NCI-H345 treated with DMSO at 0.1 percent for 48 hours (cell line): ENCODE results near the gene SDC4.
"Not testable (repeated sequence)": the region's sequence is repeated elsewhere in the genome, so short reads cannot be mapped to it uniquely, and the experiment has no call there.

ENCODE experiments used
- DNase-seq: peaks from one replicate; lab custom pipeline; 2025; ENCODE audit not compliant: unreplicated experiment; lab: John Stamatoyannopoulos, UW

SDC4 gene

DNA sequence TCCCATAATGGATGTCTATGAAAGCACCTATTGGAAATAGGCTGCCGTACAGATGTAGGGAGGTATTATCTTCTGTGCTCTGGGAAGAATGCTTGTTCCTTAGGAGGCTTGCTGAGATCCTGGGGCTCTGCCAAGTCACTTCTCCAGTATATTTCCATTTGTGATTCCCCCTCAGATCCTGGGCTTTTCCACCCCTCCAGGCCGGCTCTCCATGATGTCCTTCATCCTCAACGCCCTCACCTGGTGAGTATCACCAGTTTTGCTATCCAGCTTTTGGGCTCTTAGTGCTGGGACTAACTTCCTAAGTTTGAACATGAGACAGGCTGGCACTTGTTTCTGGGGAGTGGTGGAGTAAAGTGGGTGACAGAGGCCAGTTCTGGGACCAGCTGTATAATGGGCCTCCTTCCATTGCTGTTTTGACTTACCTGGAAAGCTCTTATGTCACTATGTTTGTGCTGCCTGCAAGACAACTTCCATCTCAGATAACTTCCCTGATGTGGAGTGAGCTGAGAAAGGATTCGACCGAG, 17.3 kb upstream of the SDC4 start:
- no peak for DNase-seq

DNA sequence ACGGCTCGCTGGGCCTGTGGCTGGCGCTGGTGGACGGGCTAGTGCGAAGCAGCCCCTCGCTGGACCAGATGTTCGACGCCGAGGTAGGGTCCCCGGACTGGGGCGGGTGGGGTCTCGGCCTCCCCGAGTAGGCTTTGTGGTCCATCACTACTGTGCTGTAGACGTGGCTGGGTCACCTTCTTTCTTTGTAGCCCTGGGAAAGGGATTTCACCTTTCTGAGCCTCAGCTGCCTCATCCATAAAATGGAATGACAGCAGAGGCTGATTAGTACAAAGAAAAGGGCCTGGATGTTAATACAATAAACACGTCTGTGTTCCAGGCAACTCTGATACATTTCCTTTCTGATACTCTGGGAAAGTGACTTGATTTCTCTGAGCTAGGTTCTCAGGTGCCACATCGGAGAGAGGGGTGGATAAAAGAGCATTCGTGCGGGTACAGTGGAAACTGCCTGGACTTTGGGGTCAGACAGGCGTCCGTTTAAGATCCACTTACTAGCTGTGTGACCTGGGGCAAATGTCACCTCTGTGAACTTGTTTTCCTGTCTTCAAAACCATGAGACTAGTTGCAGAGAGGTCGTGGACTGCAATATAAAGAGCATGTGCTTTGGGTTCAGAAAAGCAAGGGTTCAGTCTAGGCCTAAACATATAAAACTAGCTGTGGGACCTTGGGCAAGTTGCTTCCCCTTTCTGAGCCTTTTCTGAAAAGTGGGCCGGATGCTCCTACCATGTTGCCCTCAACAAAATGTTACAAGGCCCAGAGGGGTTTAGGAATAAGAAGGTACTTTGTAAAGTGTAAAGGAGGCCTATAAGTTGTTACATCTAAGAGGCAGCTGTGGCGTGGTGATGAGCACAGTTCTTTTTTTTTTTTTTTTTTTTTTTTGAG, 15.6 kb upstream of the SDC4 start:
- DNase-seq, result no peak

DNA sequence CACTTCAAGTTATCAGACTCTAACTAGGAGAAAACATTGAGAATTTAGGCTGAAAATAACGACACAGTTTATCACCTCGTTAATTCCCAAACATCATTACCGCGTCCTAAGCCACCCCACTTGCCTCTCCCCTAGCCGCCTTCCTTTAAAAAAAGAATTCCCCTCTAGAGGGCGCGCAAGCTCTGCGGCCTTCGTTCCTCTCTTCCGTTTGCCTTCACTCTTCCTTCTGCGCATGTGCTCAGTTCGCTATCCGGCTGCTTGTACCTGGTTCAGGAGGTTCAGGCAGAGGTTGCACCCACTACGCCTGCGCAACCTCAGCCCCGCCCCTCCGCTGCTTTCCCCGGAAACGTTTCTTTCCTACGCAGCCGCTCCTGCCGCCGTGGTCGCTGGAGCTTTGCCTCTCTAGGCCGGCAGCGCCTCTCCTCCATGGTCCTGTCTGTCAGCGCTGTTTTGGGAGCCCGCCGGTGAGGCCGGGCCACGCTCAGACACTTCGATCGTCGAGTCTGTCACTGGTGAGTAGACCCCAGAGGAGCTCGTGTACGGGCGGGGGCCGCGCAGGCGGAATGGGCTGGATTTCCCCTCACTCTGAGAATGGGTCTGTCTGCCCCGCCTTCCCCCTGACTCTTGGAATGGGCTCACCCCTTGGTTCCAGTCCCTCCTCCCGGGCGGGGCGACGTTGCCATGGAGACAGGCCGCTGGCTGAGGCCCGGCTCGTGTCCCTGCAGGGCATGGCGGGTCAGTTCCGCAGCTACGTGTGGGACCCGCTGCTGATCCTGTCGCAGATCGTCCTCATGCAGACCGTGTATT, 14.8 kb upstream of the SDC4 start, which contains the start of gene SYS1:
TSS of gene SYS1 (plus strand) at position 353 of the 807 bp plus-strand sequence. CDS start at position 729, 376 bp downstream.
- peak; percentile 99 for DNase-seq

DNA sequence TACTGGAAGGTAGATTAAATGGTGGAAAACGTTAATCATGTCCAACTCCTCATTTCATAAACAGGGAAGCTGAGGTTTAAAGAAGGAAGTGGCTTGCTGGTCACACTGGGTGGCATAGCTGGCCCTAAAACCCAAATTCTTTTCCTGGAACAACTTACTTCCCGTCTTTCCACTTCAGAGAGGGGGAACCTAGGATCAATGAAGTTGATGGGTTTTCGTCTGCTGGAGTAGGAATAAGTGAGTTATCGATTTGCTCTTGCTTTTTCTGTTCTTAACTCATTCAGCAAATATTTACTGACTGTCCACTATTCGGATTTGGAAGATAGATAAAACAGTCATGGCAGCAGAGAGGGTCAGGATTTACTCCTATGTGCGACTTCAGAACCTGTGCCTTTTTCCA, 13.6 kb upstream of the SDC4 start:
- no peak for DNase-seq

DNA sequence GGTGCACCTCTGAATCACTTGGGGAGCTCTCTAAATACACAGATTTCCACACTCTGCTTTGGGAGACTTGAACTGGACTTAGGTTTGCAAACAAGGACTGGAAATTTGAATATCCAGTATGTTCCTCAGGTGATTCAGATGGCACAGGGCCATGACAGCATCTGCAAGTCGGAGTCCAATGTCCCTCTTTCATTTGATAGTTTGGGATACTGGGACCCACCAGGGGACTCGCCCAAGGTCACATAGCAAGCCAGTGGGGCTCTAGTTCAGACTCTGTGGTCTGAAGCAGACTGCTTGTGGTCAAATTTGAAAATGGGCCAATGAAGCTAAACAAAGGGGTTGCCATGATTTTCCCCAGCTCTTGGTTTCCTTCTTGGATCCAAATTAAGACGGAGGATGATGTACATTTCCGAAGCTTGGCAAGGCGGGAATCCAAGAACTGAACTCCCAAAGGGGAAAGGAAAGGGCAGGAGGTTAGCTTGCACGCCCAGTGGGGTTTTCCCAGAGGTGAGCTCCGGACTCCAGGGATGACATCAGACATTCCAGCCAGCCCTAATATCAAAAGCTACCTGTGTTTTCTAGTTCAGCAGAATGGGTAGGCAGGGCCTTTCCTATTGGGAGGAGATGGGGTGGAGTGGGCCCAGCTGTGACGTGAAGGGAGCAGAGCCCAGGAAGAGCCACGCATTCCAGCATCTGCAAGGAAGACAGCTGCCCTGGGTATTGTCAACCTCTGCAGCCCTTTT, 11.4 kb upstream of the SDC4 start:
- no peak for DNase-seq

DNA sequence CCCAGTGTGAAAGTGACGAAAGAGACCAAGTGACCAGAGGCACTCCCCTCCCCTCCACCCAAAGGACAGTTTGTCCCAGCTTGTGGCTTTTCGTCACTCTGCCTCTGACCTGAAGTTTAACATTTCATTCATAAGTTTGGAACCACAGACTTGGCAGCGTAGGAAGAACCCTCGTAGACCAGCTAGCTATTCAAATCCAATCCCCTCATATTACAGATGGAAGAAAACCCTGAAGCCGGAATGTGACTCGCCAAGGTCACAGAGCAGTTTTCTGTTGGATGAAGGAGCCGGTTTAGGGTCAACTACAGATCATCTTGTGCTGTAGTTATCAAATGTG, 10.8 kb upstream of the SDC4 start:
- DNase-seq, result no peak

DNA sequence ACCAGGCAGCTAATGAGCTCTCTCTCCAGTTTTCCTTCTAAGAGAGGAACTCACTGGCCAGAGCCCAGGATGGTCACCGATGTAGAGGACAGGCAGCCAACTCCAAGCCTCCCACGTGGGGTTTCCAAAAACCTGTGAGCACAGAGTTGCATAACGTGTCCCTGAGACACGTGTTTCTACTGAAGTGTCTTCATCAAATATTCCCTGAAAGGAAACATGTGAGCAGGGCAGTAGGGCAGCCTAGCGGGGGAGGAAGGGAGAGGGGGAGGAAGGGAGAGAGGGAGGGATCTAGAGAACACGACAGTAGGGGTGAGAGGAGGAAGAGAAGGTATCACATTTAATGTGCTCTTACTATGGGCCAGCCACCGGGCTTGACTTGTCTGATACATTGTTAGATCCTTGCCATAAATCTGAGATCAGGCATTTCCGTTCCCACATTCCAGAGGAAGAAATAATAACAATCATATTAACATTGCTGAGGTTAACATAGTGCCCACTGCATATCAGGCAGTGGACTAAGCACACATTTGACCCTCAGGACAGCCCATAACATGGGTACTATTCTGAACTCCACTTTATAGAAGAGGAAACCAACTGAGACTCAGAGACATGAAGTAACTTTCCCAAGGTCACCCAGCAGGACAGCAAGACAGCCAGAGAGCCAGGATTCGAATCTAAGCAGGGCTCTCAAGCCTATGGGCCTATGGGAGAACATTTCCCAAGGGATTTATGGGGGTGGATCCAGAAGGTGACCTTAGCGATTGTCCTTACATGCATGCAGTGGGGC, 10.3 kb upstream of the SDC4 start:
- no peak for DNase-seq

DNA sequence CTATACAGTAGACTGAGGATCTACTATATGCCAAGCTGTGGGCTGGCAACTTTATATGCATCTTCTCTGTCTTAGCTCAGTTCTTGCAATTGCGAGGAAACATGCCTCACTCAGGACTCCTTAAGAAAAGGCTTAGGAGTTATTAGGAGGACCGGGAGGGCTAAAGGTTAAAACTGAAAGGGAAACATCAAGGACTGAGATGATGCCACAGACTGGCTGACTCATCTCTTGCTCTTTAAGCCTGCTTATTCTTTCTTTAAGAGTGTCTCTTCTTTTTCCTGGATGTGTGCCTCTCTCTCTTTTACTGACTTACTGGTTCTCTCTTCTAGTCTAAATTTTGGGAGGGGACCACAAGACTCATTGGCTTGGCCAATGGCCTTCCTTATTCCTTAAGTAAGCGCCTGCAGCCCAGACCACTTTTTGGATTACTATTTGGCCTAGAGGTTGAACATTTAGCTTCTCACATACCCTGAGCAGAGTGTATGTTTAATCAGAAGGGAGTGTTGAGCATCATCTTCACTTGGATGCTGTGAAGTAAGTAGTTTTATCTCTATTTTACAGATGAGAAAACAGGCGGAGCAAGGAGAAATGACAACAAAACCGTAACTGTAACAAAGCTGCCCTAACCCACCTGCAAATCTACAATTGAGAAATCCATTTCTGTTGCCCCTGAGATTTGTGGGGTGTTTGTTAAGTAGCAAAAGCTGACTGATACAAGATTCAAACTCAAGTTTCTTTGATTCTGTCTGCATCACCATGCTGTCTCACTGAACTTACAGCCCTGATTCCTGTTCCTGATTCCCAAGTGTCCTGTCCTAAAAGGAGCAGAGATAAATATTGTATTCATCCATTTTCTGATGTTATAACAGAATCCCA, 7.2 kb upstream of the SDC4 start:
- DNase-seq, result no peak

DNA sequence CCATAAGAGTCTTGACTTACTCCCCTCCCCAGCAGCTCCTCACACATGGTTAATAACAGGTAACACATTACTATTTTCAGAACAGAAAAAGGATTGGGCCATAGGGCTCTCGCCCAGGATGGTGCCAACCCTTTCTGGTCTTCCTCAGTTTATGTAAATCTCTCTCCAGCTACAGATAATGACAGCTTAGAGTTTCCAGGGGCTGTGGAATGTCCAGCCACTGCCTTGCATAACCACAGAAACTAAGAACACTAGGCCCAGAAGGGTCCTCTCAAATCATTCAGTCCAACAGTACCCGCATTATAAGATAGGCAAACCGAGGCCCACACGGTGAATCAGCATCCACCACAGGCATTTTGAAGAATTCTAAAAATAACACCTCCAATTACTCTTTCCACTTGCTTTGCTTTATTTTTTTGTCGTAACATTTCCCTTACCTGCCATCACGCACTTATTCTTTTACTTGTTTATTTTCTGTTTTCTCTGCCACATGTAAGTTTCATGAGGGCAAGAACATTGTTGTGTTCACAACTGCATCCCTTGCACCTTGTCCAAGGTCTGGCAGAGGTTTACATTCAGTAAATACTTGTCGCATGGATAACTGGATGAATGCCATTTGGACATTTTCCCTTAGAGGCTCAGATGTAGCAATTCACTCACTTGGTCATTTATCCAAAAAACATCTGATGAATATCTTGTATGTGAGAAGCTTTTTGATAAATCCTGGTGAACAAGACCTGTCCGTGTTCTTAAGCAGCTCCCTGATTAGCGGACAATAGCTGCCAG, 6.4 kb upstream of the SDC4 start:
- DNase-seq, result no peak

DNA sequence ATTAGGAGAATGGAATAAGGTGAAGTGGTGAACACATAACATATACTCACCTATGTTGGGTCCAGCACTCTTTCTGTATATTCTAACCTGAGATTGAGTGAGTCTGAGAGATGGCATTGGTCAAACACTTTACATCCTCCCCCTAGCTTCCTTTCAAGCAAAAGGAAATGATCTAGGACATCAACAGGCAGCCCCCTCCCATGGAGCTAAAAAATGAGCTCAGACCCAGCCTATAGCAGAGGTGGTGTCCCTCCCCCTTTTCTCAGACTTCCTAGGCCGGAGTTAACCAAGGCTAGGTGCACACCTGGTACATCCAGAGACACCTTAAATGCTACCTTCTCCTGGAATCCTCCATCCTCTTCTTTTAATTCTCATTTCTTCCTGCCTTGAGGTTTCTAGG, 5.5 kb upstream of the SDC4 start:
- no peak for DNase-seq

DNA sequence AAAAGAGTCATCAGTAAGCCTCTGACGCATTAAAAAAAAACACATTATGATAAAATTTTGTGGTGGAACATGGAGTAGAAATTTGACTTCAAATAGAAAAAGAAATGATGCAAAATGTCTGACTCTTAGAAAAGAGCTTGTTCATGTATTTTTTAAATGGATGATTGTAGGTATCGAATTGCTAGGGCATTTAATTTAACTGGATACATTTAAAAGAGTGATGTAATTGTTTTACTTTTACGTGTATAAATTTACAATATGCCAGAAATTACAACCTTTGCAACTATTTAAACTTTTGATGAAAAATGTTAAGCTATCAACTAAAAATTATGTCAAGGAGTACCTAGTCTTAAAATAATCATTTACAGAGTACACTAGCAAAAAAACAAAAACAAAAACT, 4.5 kb upstream of the SDC4 start:
- no peak for DNase-seq

DNA sequence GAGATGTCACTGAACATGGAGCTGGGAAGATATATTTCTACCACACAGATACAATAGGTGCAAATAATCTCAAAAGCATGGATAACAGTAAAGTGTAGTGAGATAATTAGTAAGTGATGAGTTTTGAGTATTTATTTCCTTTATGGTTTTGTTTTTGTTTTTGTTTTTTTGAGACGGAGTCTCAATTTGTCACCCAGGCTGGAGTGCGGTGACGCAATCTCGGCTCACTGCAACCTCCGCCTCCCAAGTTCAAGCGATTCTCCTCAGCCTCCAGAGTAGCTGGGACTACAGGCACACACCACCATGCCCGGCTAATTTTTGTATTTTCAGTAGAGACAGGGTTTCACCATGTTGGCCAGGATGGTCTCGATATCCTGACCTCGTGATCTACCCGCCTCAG, 2.6 kb upstream of the SDC4 start:
- not testable (repeated sequence) for DNase-seq

DNA sequence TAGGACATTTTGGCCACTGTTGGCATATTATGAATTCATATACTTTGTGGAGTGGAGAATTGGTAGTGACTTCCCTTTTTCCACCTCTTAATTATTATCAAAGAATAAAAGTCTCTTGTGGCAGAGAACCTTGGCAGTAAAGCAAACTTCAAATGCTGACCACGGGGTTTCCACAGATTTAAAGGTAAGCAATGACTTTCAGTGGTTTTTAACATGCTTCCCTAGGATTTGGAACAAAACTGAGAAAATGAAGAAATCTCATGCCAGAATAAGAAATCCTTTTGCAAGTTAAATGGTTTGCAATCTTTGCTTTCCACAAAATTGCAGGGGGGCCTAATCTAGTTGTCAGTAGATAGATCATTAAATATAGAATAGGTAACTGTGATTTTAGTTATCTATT, 2.0 kb upstream of the SDC4 start:
- DNase-seq, result no peak

DNA sequence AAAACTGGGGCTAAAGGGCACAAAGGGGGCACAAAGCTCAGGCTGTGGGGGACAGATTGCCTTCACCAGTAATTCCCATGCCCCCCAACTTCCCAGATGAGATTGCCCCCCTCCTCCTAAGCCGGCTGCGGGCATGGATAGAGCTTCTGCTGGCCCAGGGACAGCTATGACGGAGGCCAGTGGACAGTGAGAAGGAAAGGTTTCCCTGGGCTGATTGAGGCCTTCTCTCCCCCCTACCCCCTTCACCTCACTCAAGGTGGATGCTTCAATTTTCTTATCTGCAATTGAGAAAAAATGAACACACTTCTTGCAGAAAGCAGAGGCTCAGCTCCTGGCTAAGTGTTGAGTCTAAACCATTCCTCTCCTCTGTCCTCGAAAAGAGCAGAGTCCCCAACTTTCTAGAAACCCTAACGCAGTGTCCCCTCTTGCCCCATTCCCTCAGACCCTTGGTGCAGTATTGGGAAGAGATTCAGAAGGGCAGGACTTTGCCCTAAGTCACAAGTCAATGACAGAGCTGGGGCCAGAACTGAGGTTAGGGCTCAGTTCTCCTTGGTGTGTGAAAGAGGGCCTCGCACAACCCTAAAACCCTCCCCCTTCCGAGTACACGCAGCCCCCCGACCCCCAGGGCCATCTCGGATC, 808 bp downstream of the SDC4 start:
- DNase-seq, result no peak

DNA sequence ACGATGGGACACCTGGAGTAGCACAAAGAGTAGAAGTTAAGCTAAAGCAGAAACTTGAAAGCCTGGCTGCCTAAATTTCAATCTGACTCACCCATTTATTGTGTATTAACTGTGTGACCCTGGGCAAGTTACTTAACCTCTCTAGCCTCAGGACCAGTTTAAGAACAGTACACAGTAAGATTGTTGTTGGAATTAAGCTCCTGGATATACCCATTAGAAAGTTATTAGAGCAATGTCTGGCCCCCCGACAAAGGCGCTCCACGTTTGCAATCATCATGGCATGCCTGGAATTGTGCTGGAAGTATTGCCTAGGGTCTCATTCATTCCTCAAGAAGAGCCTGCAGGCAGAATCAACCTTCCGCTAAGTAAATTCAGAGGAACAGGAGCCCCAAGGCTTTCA, 1.4 kb downstream of the SDC4 start:
- DNase-seq, result no peak

DNA sequence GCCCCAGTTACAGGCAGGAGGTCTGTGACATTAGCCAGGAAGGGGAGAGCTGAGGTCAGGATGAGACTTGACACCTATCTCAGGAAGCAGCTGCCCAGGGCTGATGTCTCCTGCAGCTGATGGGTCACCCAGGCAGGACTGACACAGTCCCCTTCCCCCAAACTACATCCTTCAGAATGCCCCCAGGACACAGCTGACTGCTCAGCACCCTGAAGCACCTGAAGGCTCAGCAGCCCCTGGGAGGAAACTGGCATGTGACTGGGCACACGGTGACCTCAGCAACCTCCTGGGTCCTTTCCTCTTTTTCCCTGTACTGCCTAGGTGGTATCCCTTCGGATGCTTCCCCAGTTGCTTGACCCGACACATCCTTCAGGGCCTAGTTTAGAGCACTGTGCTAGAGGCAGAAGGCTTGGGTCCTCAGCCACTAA, 1.9 kb downstream of the SDC4 start:
- no peak for DNase-seq

DNA sequence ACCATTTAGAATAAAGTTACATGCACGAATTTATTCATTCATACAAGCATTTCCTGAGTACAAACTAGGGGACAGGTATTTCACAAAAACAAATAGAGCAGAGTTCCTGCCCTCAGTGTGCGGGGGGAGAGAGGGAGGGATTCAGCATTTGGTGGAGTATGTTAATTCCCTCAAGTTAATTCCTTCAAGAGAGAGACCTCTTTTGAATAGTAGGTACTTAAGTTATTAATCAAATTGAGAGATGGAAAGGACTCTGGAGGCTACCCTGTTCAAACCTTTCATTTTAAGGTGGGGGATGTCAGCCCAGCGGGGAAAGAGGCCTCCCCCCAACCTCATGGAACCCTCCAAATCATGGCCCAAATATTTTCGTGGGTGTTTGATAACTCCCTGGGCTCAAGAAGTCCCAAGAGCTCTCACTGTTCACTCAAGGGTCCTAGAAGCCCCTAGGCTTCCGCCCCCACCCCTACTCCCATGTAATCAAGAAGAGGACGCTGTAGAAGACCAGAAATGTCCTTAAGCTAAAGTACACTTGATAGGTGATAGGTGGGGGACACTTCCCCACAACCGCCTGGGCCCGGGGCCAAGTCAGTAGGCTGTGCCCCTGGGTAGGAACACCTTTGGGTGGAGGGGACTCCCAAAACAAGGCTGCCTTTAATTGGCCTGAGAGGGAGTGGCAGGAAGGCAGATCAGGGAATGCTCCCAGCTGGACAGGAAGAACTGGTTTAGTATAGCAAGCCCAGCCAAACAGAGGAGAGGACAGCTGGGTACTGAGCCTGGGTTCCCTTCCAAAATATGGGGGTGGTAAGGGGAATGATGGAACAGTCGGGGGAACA, 2.9 kb downstream of the SDC4 start:
- DNase-seq, result no peak
